GM10266 (cell line): ENCODE results near the gene NCS1.

Experiments
- DNase-seq: peaks from one replicate; pipeline ENCODE4 v3.0.0; 2012; ENCODE audit errors: extremely low spot score
- CTCF ChIP-seq: IDR thresholded peaks from 2 replicates; pipeline ENCODE4 v1.5.1; 2012; ENCODE audit warnings: mild to moderate bottlenecking, low read depth; ENCODE audit not compliant: control insufficient read depth, insufficient read depth; ENCODE audit errors: missing control alignments

Gene NCS1

DNA sequence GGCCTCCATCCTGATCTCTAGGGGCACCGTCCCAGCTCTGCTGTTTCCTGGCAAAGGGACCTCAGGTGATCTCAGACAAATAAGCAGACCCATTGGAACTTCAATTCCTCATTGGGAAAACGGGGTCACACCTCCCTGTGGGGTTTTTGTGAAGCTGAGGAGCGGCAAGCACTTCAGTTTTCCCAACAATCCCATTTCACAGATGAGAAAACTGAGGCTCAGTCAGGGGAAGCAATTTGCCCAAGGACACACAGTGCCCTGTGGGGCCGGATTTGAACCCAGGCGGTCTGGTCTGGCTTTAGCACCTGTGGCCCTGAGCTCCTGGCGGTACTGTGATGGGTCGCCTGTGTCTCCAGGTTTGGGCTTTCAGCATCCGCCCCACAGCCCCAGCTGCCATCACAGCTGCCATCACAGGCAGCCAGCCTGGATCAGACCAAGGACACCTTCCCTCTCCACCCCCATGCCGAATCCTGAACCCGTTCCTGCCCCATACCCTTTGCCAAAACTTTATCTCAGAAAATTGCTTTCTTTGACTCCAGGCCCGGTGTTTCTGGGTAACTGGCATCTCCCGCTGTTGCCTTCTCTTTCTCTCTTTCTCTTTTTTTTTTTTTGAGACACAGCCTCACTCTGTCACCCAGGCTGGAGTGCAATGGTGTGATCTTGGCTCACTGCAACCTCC is 26.4 kb downstream of the NCS1 start:
- no peak for TF ChIP-seq CTCF
- no peak for DNase-seq

- TF ChIP-seq CTCF: no peak
- no peak for DNase-seq
Measured at GRCh38 chr9:130199605-130200004, 27.4 kb downstream of the NCS1 start.

DNA sequence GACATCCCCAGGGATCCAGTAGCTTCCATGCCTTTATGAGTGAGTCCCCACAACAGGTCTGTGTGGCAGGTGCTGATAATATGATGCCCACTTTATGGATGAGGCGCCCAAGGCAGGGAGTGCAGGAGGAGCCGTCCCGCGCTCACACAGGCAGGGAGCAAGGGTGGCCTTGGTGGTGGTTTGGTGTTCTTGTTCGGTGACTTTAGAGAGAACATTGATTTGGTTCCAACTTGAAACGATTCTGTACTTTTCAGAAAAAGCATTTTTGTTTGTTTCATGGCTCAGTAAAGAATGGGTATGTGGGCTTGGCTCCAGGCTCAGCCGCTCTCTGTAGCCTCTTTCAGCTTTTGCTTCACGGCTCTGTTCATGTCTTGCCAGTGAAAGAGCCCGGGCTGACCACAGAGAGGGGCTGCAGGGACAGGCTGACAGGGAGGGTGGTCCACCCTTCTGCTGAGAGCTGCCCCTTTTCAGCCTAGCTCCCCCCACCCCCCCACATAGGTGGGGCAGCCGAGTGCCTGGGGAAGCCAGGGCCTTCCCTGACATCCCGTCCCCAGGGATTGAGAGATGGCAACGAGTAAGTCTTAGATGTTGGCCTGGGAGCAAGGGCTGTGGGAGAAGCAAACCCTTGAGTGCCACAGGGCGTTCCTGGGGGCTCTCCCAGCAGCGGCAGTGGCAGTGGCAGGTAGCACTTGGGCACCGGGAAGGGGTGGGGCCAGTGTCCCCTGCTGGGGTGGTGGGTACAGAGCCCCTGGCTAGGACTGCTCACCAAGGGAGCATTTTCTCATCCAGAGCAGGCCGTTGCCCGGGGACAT is 28.0 kb downstream of the NCS1 start:
- no peak for TF ChIP-seq CTCF
- no peak for DNase-seq

GRCh38 chr9:130201399-130201873 is 29.2 kb downstream of the NCS1 start:
- no peak for DNase-seq
- no peak for TF ChIP-seq CTCF

DNA sequence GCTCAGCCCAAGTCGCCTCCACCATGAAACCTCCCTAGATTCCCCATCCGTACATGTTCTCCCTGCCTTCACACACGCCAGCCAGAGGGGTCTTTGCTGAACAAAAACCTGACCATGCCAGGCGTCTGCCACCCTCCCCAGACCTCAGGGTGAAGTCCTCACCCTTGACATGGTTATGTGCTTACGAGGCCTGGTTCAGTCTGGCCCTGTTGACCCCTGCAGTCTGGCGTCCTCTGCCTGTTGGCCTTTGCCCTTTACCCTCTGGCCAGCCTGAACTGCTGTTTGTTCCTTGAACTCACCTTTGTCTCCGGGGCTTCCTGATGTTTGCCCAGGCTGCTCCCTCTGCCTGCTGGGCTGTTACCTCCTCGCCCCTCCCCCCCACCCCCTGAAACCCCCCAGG is 29.8 kb downstream of the NCS1 start:
- no peak for DNase-seq
- TF ChIP-seq CTCF: no peak

DNA sequence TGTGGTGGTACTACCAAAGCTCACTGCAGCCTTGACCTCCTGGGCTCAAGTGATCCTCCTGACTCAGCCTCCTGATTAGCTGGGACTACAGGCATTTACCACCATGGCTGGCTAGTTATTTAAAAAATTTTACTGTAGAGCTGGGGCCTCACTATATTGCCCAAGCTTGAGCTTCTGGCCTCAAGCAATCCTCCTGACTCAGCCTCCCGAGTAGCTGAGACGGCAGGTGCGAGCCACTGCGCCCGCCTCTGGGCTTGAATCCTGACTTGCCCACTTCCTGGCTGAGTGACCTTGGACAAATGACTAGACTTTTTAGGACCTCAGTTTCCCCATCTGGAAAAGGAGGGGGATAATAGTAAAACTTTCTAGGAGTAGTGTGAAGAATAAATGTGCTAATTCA is 32.1 kb downstream of the NCS1 start:
- no peak for TF ChIP-seq CTCF
- no peak for DNase-seq

DNA sequence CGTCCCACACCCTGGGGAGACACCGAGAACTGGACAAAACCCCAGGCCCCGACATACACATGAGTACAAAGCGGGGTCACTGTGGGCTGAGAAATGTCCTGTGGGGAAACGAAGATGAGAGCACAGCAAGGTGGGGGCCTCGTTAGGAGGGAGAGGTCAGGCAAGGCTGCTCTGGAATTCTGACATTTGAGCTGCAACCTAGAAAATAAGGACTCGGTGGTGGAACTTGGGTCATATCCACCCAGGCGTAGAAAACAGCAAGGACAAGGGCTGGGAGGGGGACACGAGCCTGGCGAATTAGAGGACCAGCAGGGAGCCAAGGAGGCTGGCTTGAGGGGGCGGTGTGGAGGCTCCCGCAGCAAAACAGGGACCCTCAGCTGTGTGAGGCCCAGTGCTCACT is 32.8 kb downstream of the NCS1 start:
- TF ChIP-seq CTCF: no peak
- DNase-seq: no peak
